Activated CD4-positive, alpha-beta memory T cell treated with anti-CD3 and anti-CD28 coated beads for 36 hours (primary cell): Measurements from ENCODE around the gene STRIP2. TPM values are rescaled to one million over a fixed set of nuclear protein-coding genes. Genes with fewer than 3 reads are reported as not detected.
"Not testable (repeated sequence)": the region's sequence is repeated elsewhere in the genome, so short reads cannot be mapped to it uniquely, and the experiment has no call there.

Experiments
- CTCF ChIA-PET: fragments of 350-600 bp; sonication (Branson Sonifier 250); formaldehyde crosslinking; loops from one replicate; lab custom pipeline; 2021; ENCODE audit warnings: antibody characterized with exemption, inconsistent platforms; lab: Charles Lee
- POLR2A ChIA-PET: fragments of 350-600 bp; sonication (Branson Sonifier 250); formaldehyde crosslinking; loops from one replicate; lab custom pipeline; 2021; ENCODE audit warnings: antibody characterized with exemption; lab: Charles Lee
- DNase-seq: peaks from one replicate; pipeline ENCODE4 v3.0.0-alpha.2; 2020
- H3K27ac Mint-ChIP-seq: one replicate; pipeline ENCODE4 v1.8.0; 2021; ENCODE audit warnings: mixed read lengths
- H3K27me3 Mint-ChIP-seq: one replicate; pipeline ENCODE4 v1.8.0; 2021; ENCODE audit warnings: mixed read lengths
- H3K36me3 Mint-ChIP-seq: one replicate; pipeline ENCODE4 v1.8.0; 2021; ENCODE audit warnings: mixed read lengths
- H3K4me1 Mint-ChIP-seq: one replicate; pipeline ENCODE4 v1.8.0; 2021; ENCODE audit warnings: low read depth, mixed read lengths
- H3K4me3 Mint-ChIP-seq: one replicate; pipeline ENCODE4 v1.8.0; 2021; ENCODE audit warnings: mild to moderate bottlenecking, mixed read lengths
- H3K9me3 Mint-ChIP-seq: one replicate; pipeline ENCODE4 v1.8.0; 2021; ENCODE audit warnings: mixed read lengths
- intact Hi-C: fragments of 100-400 bp; cut with micrococcal nuclease; formaldehyde crosslinking; loops from one replicate; pipeline ENCODE4 v1.15.1; 2023
- total RNA-seq, 2 experiments: library from RNA; stranded (reverse); gene quantifications; one replicate each; pipeline ENCODE4 v1.2.3, GENCODE V29; 2021

The STRIP2 gene
- total RNA-seq, 2 experiments from 2014 or later, result 56.1 to 62.0 TPM

- H3K4me1 Mint-ChIP-seq, result peaks cover 36% of the 10 kb centered on the region
- DNase-seq, result no peak
- intact Hi-C loops, result loop anchor here (1.0 to 10.0 kb wide), 5 partner anchors 31 to 745 kb away; no protein-coding TSS in a partner anchor
- no peaks in the 10 kb centered on the region for H3K27me3 Mint-ChIP-seq
- ChIA-PET CTCF (interaction anchor here (0.7 to 2.7 kb wide), 7 partner anchors 28 to 168 kb away, joined by 3 to 33 read pairs (median 11); no protein-coding TSS in a partner anchor), POLR2A (interaction anchor here (0.5 to 1.4 kb wide), 3 partner anchors 8 to 512 kb away, joined by 3 to 6 read pairs (median 4); no protein-coding TSS in a partner anchor)
- no peaks in the 10 kb centered on the region for H3K9me3 Mint-ChIP-seq
- H3K36me3 Mint-ChIP-seq, result peaks cover 61% of the 10 kb centered on the region
- H3K27ac Mint-ChIP-seq, result peak overlapping the region; percentile 97
- H3K4me3 Mint-ChIP-seq, result peak overlapping the region; percentile 43
Measured at GRCh38 chr7:129439963-129440625, 5.9 kb downstream of the STRIP2 start.

GRCh38 chr7:129443612-129444011 lies 9.4 kb downstream of the STRIP2 start:
- DNase-seq, result no peak
- CTCF ChIA-PET, result interaction anchor here (1.4 to 1.7 kb wide), 2 partner anchors 28 to 76 kb away, joined by 4 read pairs; no protein-coding TSS in a partner anchor
- Mint-ChIP-seq H3K4me1 (peaks cover 22% of the 10 kb centered on the region), H3K4me3 (no peak overlapping the region), H3K27me3 (no peaks in the 10 kb centered on the region), H3K27ac (no peak overlapping the region), H3K36me3 (peaks cover 79% of the 10 kb centered on the region), H3K9me3 (peaks cover 6% of the 10 kb centered on the region)
- intact Hi-C loops, result no loop called here
- POLR2A ChIA-PET, result no interaction called here

- Mint-ChIP-seq H3K9me3 (peaks cover 12% of the 10 kb centered on the region), H3K36me3 (peaks cover 87% of the 10 kb centered on the region), H3K4me1 (peaks cover 13% of the 10 kb centered on the region)
- DNase-seq, POLR2A ChIA-PET, H3K27me3 Mint-ChIP-seq, H3K4me3 Mint-ChIP-seq, intact Hi-C loops, H3K27ac Mint-ChIP-seq: not testable (repeated sequence)
- CTCF ChIA-PET, result interaction anchor here (1.7 kb wide), 1 partner anchor 27 kb away, joined by 4 read pairs; no protein-coding TSS in a partner anchor
Measured at GRCh38 chr7:129444776-129445175, 10.5 kb downstream of the STRIP2 start.

GRCh38 chr7:129446925-129447324 lies 12.7 kb downstream of the STRIP2 start:
- Mint-ChIP-seq H3K9me3 (peaks cover 12% of the 10 kb centered on the region), H3K36me3 (peaks cover 87% of the 10 kb centered on the region)
- H3K4me1 Mint-ChIP-seq, DNase-seq, intact Hi-C loops, CTCF ChIA-PET, H3K27ac Mint-ChIP-seq, H3K27me3 Mint-ChIP-seq, H3K4me3 Mint-ChIP-seq: not testable (repeated sequence)
- POLR2A ChIA-PET, result interaction anchor here (1.4 kb wide), 1 partner anchor 8 kb away, joined by 3 read pairs; no protein-coding TSS in a partner anchor

GRCh38 chr7:129447445-129447844 lies 13.2 kb downstream of the STRIP2 start:
- POLR2A ChIA-PET, result interaction anchor here (1.4 kb wide), 1 partner anchor 8 kb away, joined by 3 read pairs; no protein-coding TSS in a partner anchor
- H3K36me3 Mint-ChIP-seq, result peaks cover 86% of the 10 kb centered on the region
- H3K4me1 Mint-ChIP-seq, DNase-seq, H3K27ac Mint-ChIP-seq, H3K27me3 Mint-ChIP-seq, intact Hi-C loops, CTCF ChIA-PET, H3K4me3 Mint-ChIP-seq: not testable (repeated sequence)
- peaks cover 12% of the 10 kb centered on the region for H3K9me3 Mint-ChIP-seq

GRCh38 chr7:129448608-129449007 lies 14.4 kb downstream of the STRIP2 start:
- H3K4me1 Mint-ChIP-seq, intact Hi-C loops, H3K27me3 Mint-ChIP-seq, DNase-seq, H3K4me3 Mint-ChIP-seq, H3K27ac Mint-ChIP-seq: not testable (repeated sequence)
- H3K9me3 Mint-ChIP-seq, result peaks cover 12% of the 10 kb centered on the region
- CTCF ChIA-PET, result interaction anchor here (1.2 kb wide), 1 partner anchor 81 kb away, joined by 3 read pairs; no protein-coding TSS in a partner anchor
- POLR2A ChIA-PET, result interaction anchor here (1.3 kb wide), 1 partner anchor 81 kb away, joined by 3 read pairs; no protein-coding TSS in a partner anchor
- peaks cover 90% of the 10 kb centered on the region for H3K36me3 Mint-ChIP-seq

GRCh38 chr7:129450295-129450694 lies 16.1 kb downstream of the STRIP2 start:
- no peaks in the 10 kb centered on the region for H3K27me3 Mint-ChIP-seq
- ChIA-PET POLR2A (no interaction called here), CTCF (no interaction called here)
- H3K4me3 Mint-ChIP-seq, result no peak overlapping the region
- H3K27ac Mint-ChIP-seq, result no peak overlapping the region
- intact Hi-C loops, result no loop called here
- peaks cover 12% of the 10 kb centered on the region for H3K9me3 Mint-ChIP-seq
- no peak for DNase-seq
- peaks cover 87% of the 10 kb centered on the region for H3K36me3 Mint-ChIP-seq
- peaks cover 2% of the 10 kb centered on the region for H3K4me1 Mint-ChIP-seq

GRCh38 chr7:129452589-129453231 lies 18.5 kb downstream of the STRIP2 start:
- Mint-ChIP-seq H3K4me3 (no peak overlapping the region), H3K27me3 (no peaks in the 10 kb centered on the region), H3K4me1 (peaks cover 2% of the 10 kb centered on the region), H3K27ac (no peak overlapping the region), H3K9me3 (peaks cover 10% of the 10 kb centered on the region), H3K36me3 (peaks cover 75% of the 10 kb centered on the region)
- intact Hi-C loops, result no loop called here
- CTCF ChIA-PET, result interaction anchor here (0.5 to 2.2 kb wide), 3 partner anchors 19 to 112 kb away, joined by 3 to 7 read pairs (median 4); no protein-coding TSS in a partner anchor
- POLR2A ChIA-PET, result no interaction called here
- no peak for DNase-seq

- no peak overlapping the region for H3K4me3 Mint-ChIP-seq
- peaks cover 65% of the 10 kb centered on the region for H3K36me3 Mint-ChIP-seq
- H3K9me3 Mint-ChIP-seq, result peaks cover 5% of the 10 kb centered on the region
- DNase-seq, result no peak
- POLR2A ChIA-PET, result no interaction called here
- intact Hi-C loops, result no loop called here
- H3K27ac Mint-ChIP-seq, result no peak overlapping the region
- peaks cover 2% of the 10 kb centered on the region for H3K4me1 Mint-ChIP-seq
- CTCF ChIA-PET, result interaction anchor here (0.5 to 2.2 kb wide), 3 partner anchors 18 to 113 kb away, joined by 3 to 7 read pairs (median 4); no protein-coding TSS in a partner anchor
- no peaks in the 10 kb centered on the region for H3K27me3 Mint-ChIP-seq
Measured at GRCh38 chr7:129453510-129454248, 19.4 kb downstream of the STRIP2 start.

- no peaks in the 10 kb centered on the region for H3K27me3 Mint-ChIP-seq
- H3K4me3 Mint-ChIP-seq, result no peak overlapping the region
- no peaks in the 10 kb centered on the region for H3K9me3 Mint-ChIP-seq
- no peak overlapping the region for H3K27ac Mint-ChIP-seq
- DNase-seq, result no peak
- ChIA-PET POLR2A (no interaction called here), CTCF (interaction anchor here (1.6 to 2.2 kb wide), 2 partner anchors 17 to 87 kb away, joined by 4 to 7 read pairs; no protein-coding TSS in a partner anchor)
- H3K36me3 Mint-ChIP-seq, result peaks cover 60% of the 10 kb centered on the region
- intact Hi-C loops, result no loop called here
- peaks cover 2% of the 10 kb centered on the region for H3K4me1 Mint-ChIP-seq
Measured at GRCh38 chr7:129454249-129454551, 20.0 kb downstream of the STRIP2 start.

GRCh38 chr7:129456421-129456820 lies 22.2 kb downstream of the STRIP2 start:
- intact Hi-C loops, result no loop called here
- Mint-ChIP-seq H3K27me3 (no peaks in the 10 kb centered on the region), H3K4me3 (no peak overlapping the region), H3K36me3 (peaks cover 41% of the 10 kb centered on the region), H3K9me3 (no peaks in the 10 kb centered on the region), H3K4me1 (peaks cover 2% of the 10 kb centered on the region), H3K27ac (no peak overlapping the region)
- ChIA-PET POLR2A (no interaction called here), CTCF (interaction anchor here (0.6 kb wide), 1 partner anchor 522 kb away, joined by 3 read pairs; no protein-coding TSS in a partner anchor)
- no peak for DNase-seq
